MV-4-11 (cell line): Measurements from ENCODE around the gene AFF1.
"Not testable (repeated sequence)": the region's sequence is repeated elsewhere in the genome, so short reads cannot be mapped to it uniquely, and the experiment has no call there.

ENCODE experiments used
- DNase-seq: peaks from one replicate; lab custom pipeline; 2025; lab: John Stamatoyannopoulos, UW

Gene AFF1

DNA sequence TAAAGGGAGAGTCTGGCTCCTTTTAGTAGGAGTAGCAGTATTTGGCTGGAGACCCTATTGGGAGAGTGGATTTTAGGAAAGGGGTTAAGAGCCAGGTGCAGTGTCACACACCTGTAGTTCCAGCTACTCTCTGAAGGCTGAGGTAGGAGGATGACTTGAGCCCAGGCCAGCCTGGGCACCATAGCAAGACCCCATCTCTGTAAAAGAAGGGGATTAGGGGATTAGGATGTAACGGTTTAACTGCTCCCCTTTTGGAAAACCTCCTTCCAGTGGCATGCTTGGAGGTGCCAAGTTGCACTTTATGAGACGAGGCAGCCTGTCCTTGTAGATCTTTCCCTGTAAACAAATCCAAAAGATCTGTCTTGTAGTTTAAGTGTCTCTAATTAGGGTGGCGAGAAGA, 145.7 kb downstream of the AFF1 start:
- no peak for DNase-seq

DNA sequence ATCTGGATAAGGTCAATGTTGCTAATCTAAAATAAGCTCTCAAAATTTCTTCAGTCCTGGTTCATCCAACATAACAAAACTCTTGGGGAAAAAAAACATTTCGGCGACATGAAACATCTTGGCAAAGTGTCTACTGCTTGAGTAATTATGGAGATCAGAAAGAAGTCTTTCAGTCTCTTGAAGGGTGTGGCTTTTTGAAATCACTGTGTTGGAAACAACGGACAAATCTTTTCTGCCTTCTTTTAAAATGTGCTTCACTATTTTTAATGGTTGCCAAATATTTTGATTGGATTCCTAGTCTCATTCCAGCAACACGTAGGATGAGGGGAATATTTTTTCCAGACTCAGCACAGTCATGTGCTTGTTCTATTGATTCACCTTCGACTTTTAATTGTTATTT, 147.0 kb downstream of the AFF1 start:
- no peak for DNase-seq

- DNase-seq, result not testable (repeated sequence)
These were observed 150.9 kb downstream of the AFF1 start for GRCh38 chr4:87085732-87086131.

- no peak for DNase-seq
These were observed 151.5 kb downstream of the AFF1 start for GRCh38 chr4:87086143-87086805.

- no peak for DNase-seq
These were observed 152.2 kb downstream of the AFF1 start for GRCh38 chr4:87087015-87087414.

DNA sequence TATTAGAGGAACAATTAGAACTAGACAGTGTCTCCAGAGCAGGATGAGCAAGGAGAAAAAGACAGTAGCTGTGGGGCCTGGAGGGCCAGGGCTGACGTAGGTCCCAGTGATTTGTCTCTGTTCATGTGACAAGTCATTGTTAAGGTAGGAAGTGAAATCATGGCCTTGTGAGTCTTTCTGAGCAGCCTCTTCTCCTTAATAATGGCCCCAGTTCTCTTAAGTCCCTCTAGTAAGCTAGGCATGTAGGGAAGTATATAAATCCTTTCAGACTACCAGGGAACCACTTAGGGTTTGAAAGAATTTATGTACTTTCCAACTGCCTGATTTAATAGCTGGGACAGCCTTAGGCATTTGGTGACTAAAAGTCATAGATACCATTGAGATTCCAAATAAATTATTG, 152.6 kb downstream of the AFF1 start:
- peak; percentile 48 for DNase-seq

DNA sequence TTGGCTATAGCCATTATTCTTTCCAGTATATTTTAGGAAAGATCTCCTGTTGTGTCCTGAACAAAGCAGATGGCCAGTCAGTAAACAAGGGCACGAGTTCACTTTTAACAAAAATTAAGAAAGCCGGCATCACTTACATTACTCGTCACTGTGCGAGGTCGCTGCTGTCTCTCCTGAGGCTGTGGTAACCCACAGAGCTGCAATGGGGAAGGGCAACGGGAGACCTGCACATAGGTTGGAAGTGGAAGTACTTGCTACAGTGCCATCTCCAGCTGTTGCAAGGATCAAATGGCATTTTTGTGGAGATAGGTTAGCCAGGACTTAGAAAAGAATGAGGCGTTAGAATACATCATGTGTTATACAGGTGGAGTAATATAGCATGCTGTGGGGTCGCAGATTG, 153.4 kb downstream of the AFF1 start:
- peak; percentile 14 for DNase-seq

DNA sequence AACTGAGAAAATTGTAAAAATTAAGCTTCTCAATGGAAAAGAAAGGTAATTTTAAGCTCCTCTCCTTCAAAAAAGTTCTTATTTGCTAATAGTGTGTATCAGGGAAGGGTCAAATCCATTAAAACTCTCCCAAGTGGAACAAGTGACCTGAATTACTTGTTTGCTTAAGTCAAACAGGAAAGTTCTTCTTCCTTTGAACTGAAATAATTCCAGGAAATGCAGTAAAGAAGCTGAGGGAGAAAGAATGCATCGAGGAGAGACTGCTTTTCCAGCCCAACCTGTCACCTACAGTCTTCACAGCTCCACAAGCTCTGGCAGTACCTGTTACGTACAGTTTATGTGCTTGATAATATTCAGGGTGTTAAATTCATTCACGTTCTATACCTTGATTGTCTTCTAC, 154.6 kb downstream of the AFF1 start:
- no peak for DNase-seq

DNA sequence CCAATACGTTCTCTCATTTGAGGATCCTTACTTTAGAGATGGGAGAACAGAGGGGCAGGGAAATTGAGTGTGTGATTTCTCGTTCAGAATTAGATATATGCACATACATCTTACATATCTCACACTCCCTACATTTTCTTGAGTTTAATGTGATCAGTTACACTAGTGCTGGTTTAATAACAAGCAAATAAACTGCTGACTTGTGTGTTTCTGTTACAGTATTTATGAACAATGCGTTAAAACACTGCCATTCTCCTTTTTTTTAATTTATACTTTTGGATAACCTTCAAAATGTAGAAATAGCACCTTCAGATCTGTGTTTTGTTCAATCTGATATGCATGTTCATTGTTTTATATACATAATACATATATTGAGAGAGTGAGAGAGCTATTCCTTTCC, 155.5 kb downstream of the AFF1 start:
- DNase-seq, result no peak

GRCh38 chr4:87092389-87093141, 157.8 kb downstream of the AFF1 start:
- DNase-seq, result no peak

GRCh38 chr4:87093443-87094123, 158.8 kb downstream of the AFF1 start:
- DNase-seq, result peak; percentile 51

GRCh38 chr4:87097075-87097474, 162.3 kb downstream of the AFF1 start:
- DNase-seq, result no peak

GRCh38 chr4:87100168-87100567, 165.4 kb downstream of the AFF1 start:
- no peak for DNase-seq

GRCh38 chr4:87101543-87102199, 166.9 kb downstream of the AFF1 start:
- no peak for DNase-seq

DNA sequence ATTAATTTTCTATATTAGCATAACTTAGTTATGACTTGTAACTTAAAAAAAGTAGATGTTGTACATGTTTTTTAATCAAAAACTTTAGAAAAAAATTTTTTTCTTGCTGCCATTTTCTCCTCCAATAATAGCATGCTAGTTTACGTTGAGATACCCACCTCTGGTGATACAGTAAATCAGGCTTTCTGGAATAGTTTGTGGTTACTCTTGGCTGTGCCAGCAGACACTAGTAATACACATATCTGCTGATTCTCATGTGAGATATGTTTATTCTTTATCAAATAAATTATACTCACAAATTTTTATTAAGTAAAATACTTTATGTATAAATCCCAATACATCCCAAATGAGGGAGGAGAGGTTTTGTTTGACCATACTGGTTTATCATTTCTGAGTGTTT, 168.3 kb downstream of the AFF1 start:
- no peak for DNase-seq

DNA sequence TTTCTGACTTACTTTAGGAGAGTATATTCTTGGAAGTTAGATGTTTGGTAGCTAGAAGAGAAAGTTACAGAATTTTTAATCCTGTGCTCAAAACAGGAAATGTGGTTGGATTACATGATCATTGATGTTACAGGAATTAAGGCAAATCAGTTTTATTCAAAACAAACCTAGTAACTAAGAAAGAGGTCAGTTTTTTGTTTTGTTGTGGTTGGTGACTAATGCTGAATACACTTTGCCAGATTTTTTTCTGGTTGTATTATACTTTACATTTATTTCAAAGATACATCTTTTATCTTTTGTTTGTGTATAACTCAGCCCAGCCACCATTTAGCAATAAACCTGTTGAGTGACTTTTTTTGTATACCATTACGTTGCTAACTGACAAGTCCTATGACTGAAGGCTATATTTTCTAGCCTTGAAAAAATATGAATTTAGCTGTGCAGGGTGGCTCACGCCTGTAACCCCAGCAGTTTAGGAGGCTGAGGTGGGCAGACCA, 168.9 kb downstream of the AFF1 start:
- DNase-seq, result no peak

- no peak for DNase-seq
These were observed 170.5 kb downstream of the AFF1 start for GRCh38 chr4:87105101-87105845.

DNA sequence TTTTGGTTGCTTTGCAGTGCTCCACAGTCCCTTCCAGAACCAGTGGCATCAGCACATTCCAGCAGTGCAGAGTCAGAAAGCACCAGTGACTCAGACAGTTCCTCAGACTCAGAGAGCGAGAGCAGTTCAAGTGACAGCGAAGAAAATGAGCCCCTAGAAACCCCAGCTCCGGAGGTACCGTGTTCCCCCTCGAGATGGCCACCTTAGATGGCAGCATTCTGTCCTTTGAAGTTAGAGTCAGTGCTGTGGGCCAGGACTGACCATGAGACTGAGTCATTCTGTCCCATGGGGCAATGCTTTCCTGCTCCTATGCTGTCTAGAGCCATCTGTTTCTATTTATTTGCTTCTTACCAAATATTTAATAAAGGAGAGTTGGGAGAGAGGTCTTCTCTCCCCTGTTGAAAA, 173.3 kb downstream of the AFF1 start:
- no peak for DNase-seq

DNA sequence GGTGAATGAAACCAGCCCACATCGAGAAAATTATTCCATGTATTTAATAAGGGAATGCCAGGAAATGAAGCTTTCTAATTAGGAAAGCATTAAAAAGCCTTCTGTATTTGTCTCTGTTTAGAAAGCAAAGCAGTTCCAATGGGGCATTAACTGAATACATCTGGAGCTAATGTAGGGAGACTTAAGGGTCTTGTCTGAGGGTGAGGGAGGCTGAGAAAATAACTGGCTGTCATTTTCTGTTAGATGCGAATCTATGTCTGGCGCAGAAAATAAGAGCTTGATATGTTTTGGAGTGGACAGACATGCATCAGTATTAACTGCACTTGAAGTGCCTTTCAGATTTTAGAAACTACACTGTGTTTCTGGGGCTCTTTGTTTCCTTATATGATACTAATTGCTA, 174.3 kb downstream of the AFF1 start:
- DNase-seq, result no peak

DNA sequence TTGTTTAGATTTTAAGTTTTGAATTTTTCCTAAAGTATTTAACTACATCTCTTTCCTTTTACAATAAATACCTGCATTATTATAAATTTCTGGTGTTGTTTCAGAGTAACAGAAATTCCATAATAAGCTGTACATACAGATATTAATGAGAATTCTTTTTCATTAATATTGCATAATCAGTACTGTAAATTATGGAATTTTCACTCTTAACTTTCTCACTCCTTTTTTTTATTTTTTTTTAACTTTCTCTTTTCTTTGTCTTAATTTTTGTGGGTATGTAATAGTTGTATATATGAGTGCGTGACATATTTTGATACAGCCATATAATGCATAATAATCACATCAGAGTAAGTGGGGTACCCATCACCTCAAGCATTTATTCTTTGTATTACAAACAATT, 175.1 kb downstream of the AFF1 start:
- no peak for DNase-seq

DNA sequence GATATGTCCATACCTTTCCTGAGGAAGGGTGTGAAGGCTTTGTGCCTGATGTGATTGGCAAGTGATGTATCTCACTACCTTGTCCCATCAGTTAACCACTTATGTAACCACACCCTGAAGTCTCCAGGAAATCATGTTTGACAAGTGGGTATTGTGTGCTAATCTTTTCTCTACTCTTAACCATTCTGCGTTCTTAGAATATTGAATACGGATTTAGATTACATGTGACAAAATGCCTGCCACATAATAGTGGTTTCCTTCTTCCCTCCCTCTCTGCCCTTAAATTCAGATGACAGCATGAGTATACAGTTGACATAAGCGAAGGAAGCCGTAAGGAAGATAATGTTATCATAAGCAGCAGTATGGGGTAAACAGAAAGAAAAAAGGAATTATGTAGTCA, 177.3 kb downstream of the AFF1 start:
- DNase-seq, result no peak
